Effector CD4-positive, alpha-beta T cell (primary cell): ENCODE data around the gene AKAP8L.
"Not testable (repeated sequence)": the region's sequence is repeated elsewhere in the genome, so short reads cannot be mapped to it uniquely, and the experiment has no call there.

ENCODE experiments used
- DNase-seq: peaks from one replicate; pipeline ENCODE4 v3.0.0-alpha.2; 2020

Gene AKAP8L

DNA sequence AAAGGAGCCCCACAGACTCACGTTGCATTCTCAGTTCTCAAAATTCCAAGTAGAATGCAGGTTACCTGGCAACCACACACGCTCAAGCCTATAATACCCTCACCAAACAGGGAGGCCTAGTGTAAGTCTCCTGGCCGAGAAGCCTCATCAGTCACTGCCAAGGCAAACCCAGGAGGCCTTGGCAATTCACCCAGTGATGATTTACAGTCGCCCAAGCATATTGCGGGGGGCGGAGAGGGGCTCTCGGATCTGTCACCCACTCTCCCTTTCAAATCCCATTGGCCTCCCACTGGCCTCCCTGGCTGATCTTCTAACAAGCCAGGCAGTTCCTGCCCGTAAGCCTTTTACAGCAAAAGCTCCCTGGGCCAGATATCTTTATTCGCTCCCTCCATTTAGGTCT, 1.1 kb downstream of the AKAP8L start:
- no peak for DNase-seq

DNA sequence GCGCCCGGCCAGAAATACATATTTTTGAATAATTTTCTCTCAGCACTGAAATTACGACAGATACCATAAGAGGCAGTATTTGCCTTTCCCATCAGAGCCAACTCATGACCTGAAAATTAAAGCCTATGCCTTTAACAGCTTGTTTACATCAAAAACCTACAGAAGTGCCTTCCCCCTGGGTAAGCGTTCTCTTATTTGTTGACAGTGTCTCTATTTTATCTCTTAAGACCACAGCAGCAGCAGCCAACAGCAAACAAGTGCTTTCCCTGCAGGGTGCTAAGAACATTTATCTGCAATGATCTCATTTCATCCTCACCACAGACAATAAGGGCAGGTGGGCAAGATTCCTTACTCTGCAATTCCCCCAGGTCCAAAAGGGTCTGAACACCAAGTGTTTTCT, 6.0 kb downstream of the AKAP8L start:
- DNase-seq: no peak

DNA sequence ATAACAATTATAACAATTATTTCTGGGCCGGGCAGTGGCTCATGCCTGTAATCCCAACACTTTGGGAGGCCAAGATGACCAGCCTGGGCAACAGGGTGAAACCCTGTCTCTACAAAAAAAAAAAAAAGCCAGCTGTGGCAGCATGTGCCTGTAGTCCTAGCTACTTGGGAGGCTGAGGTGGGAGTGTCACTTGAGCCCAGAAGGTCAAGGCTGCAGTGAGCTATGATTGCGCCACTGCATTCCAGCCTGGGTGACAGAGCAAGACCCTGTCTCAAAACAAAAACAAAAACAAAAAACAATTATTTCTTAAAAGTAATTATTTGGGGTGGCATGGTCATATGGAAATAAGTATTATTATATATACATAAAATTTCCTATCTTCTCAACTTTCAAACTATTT, 7.4 kb downstream of the AKAP8L start:
- DNase-seq: not testable (repeated sequence)

DNA sequence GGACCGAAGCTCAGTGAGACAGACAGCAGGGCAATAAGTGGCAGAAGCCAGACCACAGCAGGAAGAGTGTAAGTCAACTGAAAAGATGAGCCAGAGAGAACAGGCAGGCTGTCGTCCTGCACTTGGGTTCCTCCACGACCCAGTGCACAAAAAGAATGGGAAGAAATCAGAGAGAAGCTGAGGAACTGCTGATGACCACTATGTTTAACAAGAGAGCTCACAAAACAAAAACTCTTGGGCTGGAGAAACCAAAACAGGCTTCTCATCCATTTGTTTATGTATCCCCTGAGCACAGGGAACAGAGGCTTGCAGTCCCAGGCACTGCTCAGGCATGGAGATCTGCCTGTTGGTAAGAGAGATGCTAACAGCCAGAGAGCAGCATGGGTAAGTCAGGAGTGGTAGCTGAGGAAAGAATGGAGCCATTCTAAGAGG, 14.0 kb downstream of the AKAP8L start:
- DNase-seq: no peak

DNA sequence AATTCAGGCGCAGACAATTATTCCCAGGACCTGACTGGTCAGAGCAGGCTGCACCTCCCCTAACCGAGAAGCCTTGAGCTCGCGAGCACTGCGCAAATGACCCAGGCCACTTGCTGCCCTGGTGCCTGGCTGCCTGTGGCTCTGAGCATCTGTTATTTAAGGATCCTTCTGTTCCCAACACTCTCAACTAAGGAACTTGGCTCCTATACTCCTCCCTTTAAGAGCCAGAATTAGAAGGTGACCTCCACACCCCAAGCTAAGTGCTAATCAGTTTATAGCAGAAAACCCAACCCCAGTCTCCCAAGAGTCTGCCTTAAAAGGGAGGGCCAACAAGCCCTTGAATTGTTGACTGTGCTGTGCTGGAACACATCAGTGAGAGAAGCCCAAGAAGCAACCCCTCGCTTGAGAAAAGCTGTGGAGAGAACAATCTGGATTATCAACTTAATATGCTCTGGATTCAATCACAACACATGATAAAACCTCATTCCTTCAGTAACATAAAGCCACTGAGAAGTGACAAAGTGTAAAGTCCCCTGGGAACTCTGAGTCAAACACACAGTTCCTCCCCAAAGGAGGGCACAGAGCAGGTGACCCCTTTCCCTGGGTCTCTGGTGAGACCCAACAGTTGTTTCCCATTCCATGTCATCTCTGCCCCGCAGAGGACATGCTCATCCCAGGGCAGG, 14.6 kb downstream of the AKAP8L start:
- no peak for DNase-seq

DNA sequence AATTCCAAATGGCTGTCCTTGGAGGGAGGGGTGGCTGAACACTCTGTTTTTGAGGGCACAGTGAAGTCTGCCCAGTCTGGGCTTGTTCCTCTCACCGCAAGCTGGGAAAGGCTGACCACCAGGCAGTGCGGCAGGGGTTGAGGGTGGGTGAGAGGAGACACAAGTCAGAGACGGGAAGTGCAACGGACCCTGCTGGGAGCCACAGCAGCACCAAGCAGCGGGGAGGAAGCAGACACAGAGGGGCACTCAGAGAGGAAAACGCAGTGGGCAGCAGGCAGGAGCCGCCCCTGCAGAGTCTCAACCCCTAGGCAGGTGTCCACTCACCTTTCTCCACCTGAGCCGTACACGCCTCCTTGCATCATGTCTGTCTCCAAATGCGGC, 15.6 kb downstream of the AKAP8L start:
- DNase-seq: no peak

- DNase-seq: no peak
Observed at GRCh38 chr19:15402411-15403150, 16.2 kb downstream of the AKAP8L start.

DNA sequence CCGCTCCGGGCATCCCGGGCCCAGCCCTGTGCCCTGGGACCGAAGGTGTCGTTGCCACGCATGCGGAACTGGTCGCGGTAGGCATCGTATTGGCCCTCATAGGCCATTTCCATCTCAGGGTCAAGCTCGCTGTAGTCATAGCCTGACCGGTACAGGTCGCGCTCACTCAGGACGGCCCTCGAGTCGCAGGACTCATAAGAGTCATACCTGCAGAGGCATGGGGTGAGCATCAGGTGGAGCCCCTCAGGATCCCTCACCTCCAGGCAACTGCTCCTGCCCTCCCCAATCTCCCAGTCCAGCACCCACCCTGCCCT, 17.4 kb downstream of the AKAP8L start:
- no peak for DNase-seq

DNA sequence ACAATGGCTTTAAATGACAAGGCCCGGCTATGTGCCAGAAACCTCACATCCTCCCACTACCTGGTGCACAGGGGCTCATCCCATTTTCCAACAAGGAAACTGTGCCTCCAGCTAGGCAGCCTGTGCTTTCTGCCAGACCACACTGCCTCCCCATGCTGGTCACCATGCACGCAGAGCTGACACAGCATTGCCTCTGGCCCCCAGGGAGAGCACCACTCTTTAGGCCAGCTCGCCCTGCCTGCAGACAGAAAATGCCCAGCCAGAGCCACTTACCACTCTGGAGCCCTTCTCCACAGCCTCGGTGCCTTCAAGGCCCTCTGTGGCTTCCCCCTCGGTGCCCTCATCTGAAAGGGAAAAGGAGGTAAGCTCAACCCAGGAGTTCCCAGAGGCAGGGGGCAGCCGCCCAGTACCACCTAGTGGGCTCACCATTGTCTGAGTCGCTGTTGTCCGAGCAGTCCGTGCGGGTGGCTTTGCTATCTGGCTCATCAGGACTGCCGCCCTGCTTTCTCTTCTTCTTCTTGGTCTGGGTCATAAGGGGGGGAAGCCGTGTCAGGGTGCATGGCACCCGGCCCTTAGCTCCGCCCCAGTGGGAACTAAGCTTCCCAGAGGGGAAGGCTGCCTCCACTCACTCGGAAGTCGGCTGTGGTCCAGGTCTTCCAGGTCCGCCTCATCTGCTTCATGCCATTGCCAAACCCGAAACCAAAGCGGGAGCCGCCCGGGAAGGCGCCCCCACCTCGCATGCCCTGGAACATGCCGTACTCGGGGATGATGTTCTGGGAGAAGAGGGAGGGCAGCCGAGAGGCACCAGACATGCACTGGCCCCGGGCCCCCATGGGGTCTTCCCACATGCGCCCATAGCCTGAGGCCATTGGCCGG, 18.0 kb downstream of the AKAP8L start:
- DNase-seq: no peak

GRCh38 chr19:15399635-15400034, 19.2 kb downstream of the AKAP8L start:
- no peak for DNase-seq

DNA sequence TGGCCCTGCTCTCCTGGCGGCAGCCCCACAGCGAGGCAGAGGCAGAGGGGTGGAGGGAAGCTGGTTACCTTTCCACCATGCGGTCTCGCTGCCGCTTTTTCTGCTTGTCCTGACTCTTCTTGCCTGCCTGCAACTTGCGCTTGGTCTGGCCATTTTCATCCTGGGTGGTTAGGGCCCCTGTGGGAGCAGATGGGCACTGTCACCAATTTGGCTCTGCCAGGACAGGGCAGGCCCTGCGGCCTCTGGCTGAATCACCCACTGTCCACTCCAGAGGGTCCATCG, 19.6 kb downstream of the AKAP8L start:
- no peak for DNase-seq

DNA sequence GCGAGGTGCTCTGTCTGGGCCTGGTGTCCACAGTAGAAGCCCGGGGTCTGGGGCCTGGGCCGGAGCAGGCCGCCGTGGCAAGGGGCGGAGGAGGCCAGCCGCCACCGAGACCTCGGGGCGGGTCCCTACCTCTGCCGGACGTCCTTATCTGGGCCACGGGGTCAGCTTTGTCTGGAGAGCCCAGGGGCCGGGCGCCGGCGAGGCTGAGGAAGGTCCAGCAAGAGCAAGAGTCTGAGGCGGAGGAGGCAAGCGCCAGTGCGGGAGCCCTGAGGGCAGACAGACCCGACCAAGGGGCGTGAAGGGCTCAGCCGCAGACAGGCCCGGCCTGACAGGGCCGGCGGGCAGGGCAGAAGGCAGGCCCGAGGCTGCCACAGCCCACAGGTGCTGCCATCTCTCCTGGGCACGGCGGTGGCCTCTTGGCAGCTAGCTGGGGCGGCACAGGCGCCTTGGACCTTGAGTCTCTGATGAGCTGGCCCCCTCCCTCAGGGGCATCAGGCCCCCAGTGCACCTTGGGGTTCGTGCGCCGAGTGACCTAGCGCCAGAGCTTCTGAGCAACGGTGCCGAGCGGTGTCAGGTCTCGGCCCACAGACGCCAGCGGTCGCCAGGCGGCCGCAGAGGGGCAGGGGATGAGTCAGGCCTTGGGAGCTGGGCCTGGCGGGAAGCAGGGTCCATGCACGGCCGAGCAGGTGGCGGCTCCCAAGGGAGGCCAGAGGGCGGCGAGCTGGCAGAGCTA, 20.1 kb downstream of the AKAP8L start:
- DNase-seq: no peak

- DNase-seq: no peak
Observed at GRCh38 chr19:15397782-15398181, 21.0 kb downstream of the AKAP8L start.

GRCh38 chr19:15397236-15397635, 21.6 kb downstream of the AKAP8L start:
- DNase-seq: no peak

GRCh38 chr19:15396436-15396835, 22.4 kb downstream of the AKAP8L start:
- DNase-seq: no peak

DNA sequence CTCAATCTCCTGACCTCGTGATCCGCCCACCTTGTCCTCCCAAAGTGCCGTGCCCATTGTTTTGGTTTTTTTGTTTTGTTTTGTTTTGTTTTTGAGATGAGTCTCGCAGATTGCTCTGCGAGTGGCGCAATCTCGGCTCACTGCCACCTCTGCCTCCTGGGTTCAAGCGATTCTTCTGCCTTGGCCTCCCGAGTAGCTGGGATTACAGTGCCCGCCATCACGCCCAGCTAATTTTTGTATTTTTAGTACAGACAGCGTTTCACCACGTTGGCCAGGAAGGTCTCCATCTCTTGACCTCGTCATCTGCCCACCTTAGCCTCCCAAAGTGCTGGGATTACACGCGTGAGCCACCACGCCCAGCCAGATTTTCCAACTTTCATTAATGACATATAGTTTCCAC, 23.5 kb downstream of the AKAP8L start:
- DNase-seq: not testable (repeated sequence)

GRCh38 chr19:15394426-15394825, 24.4 kb downstream of the AKAP8L start:
- no peak for DNase-seq

DNA sequence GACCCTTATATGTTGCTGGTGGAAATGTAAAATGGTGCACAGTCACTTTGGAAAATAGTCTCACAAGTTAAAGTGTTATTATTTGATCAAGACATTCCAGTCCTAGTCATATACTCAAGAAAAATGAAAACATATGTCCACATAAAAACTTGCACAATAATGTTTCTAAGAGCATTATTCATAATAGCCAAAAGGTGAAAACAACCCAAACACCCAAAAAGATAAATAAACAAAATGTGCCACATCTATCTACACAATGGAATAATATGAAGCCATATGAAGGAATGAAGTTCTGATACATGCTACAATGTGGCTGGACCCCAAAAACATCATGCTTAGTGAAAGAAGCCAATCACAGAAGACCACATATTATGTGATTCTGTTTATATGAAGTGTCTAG, 24.8 kb downstream of the AKAP8L start:
- no peak for DNase-seq

- no peak for DNase-seq
Observed at GRCh38 chr19:15390814-15391213, 28.0 kb downstream of the AKAP8L start.

- DNase-seq: no peak
Observed at GRCh38 chr19:15381864-15382263, 36.9 kb downstream of the AKAP8L start.

GRCh38 chr19:15381429-15381828, 37.4 kb downstream of the AKAP8L start:
- DNase-seq: no peak

- DNase-seq: no peak
Observed at GRCh38 chr19:15379999-15380647, 38.7 kb downstream of the AKAP8L start.
